Neuronal stem cell (in vitro differentiated cells): ENCODE data around the gene AFAP1.
A peak's percentile ranks its signal among the peaks of the same experiment; 100 is the strongest.

Experiments
- DNase-seq: peaks from one replicate; pipeline ENCODE4 v3.0.0-alpha.2; 2013; ENCODE audit warnings: low spot score
- H2AFZ ChIP-seq: one replicate; pipeline ENCODE4 v1.6.1; 2013; ENCODE audit warnings: mild to moderate bottlenecking, low read length, inconsistent platforms
- H2AK5ac ChIP-seq: 2 replicates; pipeline ENCODE4 v1.6.1; 2013; ENCODE audit warnings: low read depth, mild to moderate bottlenecking, inconsistent platforms, low read length, moderate library complexity, mixed read lengths
- H2BK120ac ChIP-seq: 2 replicates; pipeline ENCODE4 v1.6.1; 2013; ENCODE audit warnings: low read depth, mild to moderate bottlenecking, inconsistent platforms, low read length, moderate library complexity, mixed read lengths
- H2BK12ac ChIP-seq: one replicate; pipeline ENCODE4 v1.6.1; 2013; ENCODE audit warnings: low read length, inconsistent platforms
- H2BK15ac ChIP-seq: 2 replicates; pipeline ENCODE4 v1.6.1; 2013; ENCODE audit warnings: mild to moderate bottlenecking, low read length, inconsistent platforms, mixed read lengths
- H2BK5ac ChIP-seq: one replicate; pipeline ENCODE4 v1.6.1; 2013; ENCODE audit warnings: inconsistent platforms, mild to moderate bottlenecking, low read length, moderate library complexity
- H3K14ac ChIP-seq: one replicate; pipeline ENCODE4 v1.6.1; 2013; ENCODE audit warnings: low read length, inconsistent platforms
- H3K18ac ChIP-seq: 2 replicates; pipeline ENCODE4 v1.6.1; 2013; ENCODE audit warnings: low read length, inconsistent platforms
- H3K23ac ChIP-seq: 2 replicates; pipeline ENCODE4 v1.6.1; 2013; ENCODE audit warnings: low read depth, mild to moderate bottlenecking, mixed read lengths, low read length, inconsistent platforms; ENCODE audit not compliant: poor library complexity
- H3K27ac ChIP-seq: replicated peaks from 3 replicates; pipeline ENCODE4 v1.5.1; 2013; ENCODE audit warnings: low read length, inconsistent platforms
- H3K27me3 ChIP-seq, 3 experiments: 2 replicates each; pipeline ENCODE4 v1.6.1; 2013; ENCODE audit warnings: low read length in 3 of 3, mild to moderate bottlenecking in 2 of 3, inconsistent platforms in 1 of 3, low read depth in 1 of 3, mixed read lengths in 1 of 3, moderate library complexity in 1 of 3; ENCODE audit not compliant: control insufficient read depth in 3 of 3, insufficient read depth in 3 of 3
- H3K36me3 ChIP-seq, 2 donors: replicated peaks in 1 of 2; 2 replicates each; pipeline ENCODE4 v1.6.1; 2013; ENCODE audit warnings: low read length in 2 of 2; ENCODE audit not compliant: control insufficient read depth in 2 of 2, insufficient read depth in 2 of 2
- H3K4ac ChIP-seq: 2 replicates; pipeline ENCODE4 v1.6.1; 2013; ENCODE audit warnings: inconsistent platforms, mild to moderate bottlenecking, low read length, moderate library complexity
- H3K4me1 ChIP-seq, 2 donors: 1 replicate in 1 of 2; 2 replicates in 1 of 2; pipeline ENCODE4 v1.6.1; 2013; ENCODE audit warnings: low read length in 2 of 2, low read depth in 1 of 2; ENCODE audit not compliant: control insufficient read depth in 2 of 2, insufficient read depth in 1 of 2
- H3K4me2 ChIP-seq: one replicate; pipeline ENCODE4 v1.6.1; 2013; ENCODE audit warnings: mild to moderate bottlenecking, low read length, inconsistent platforms; ENCODE audit not compliant: insufficient read depth, poor library complexity, severe bottlenecking
- H3K4me3 ChIP-seq, 2 donors: 2 replicates each; pipeline ENCODE4 v1.5.1; 2013; ENCODE audit warnings: low read length in 2 of 2, mild to moderate bottlenecking in 2 of 2, inconsistent platforms in 1 of 2, moderate library complexity in 1 of 2
- H3K79me1 ChIP-seq: one replicate; pipeline ENCODE4 v1.6.1; 2013; ENCODE audit warnings: low read depth, mild to moderate bottlenecking, inconsistent platforms, low read length, moderate library complexity
- H3K9ac ChIP-seq: one replicate; pipeline ENCODE4 v1.6.1; 2013; ENCODE audit warnings: mild to moderate bottlenecking, low read depth, low read length, inconsistent platforms; ENCODE audit not compliant: poor library complexity
- H3K9me3 ChIP-seq, 2 donors: replicated peaks in 1 of 2; 2 replicates each; pipeline versions ENCODE3 to v1.6.1; 2013; ENCODE audit warnings: low read length in 2 of 2, mild to moderate bottlenecking in 2 of 2, inconsistent platforms in 1 of 2, low read depth in 1 of 2, mixed read lengths in 1 of 2, moderate library complexity in 1 of 2; ENCODE audit not compliant: control insufficient read depth in 2 of 2, insufficient read depth in 1 of 2
- H4K8ac ChIP-seq: one replicate; pipeline ENCODE4 v1.6.1; 2013; ENCODE audit warnings: low read depth, mild to moderate bottlenecking, inconsistent platforms, low read length, moderate library complexity
- H4K91ac ChIP-seq: one replicate; pipeline ENCODE4 v1.6.1; 2013; ENCODE audit warnings: low read length, low read depth, mild to moderate bottlenecking, inconsistent platforms; ENCODE audit not compliant: poor library complexity
- whole genome bisulfite sequencing, 2 donors: extraction: QIAGEN DNeasy Blood & Tissue Kit; methylation state at CpG; one replicate each; pipeline ENCODE4 v1.1.7; 2013; ENCODE audit warnings: missing lambda C conversion rate in 2 of 2, mixed read lengths in 1 of 2; ENCODE audit not compliant: insufficient read length in 2 of 2, insufficient replicate concordance in 1 of 2; ENCODE audit errors: extremely low coverage in 2 of 2; 5-methylcytosine and 5-hydroxymethylcytosine counted together

The AFAP1 gene

GRCh38 chr4:7981738-7982394 is 42.2 kb upstream of the AFAP1 start:
- H2AFZ ChIP-seq = no peak overlapping the region
- H3K9me3 ChIP-seq = no peaks in the 10 kb centered on the region
- H3K27ac ChIP-seq = no peak overlapping the region
- no peak overlapping the region for H3K4me2 ChIP-seq
- no peak overlapping the region for H2BK5ac ChIP-seq
- DNase-seq = no peak
- H3K4ac ChIP-seq = no peak overlapping the region
- H3K27me3 ChIP-seq = peaks cover 0 to 24% (median 2%) of the 10 kb centered on the region in 3 experiments
- no CpG with 5 or more reads among the region's 8 CpGs for WGBS, 2 donors
- H2BK15ac ChIP-seq = no peak overlapping the region
- H4K8ac ChIP-seq = no peak overlapping the region
- H2BK12ac ChIP-seq = no peak overlapping the region
- no peak overlapping the region for H3K4me3 ChIP-seq
- no peaks in the 10 kb centered on the region for H3K79me1 ChIP-seq
- peaks cover 0 to 6% of the 10 kb centered on the region in 2 donors for H3K4me1 ChIP-seq
- no peaks in the 10 kb centered on the region for H3K36me3 ChIP-seq
- H3K9ac ChIP-seq = no peak overlapping the region
- no peak overlapping the region for H4K91ac ChIP-seq
- H3K14ac ChIP-seq = no peak overlapping the region
- peak overlapping the region; percentile 52 for H3K18ac ChIP-seq
- peak overlapping the region; percentile 22 for H2AK5ac ChIP-seq
- H2BK120ac ChIP-seq = no peak overlapping the region
- H3K23ac ChIP-seq = no peak overlapping the region

- Histone ChIP-seq H3K9ac (no peak overlapping the region), H3K9me3 (no peaks in the 10 kb centered on the region), H3K4me1 (no peaks in the 10 kb centered on the region), H3K23ac (no peak overlapping the region), H2AFZ (no peak overlapping the region), H2BK5ac (no peak overlapping the region), H3K4me2 (no peak overlapping the region), H3K27ac (no peak overlapping the region), H3K14ac (no peak overlapping the region), H3K79me1 (no peaks in the 10 kb centered on the region), H3K27me3 (peaks cover 0 to 21% (median 2%) of the 10 kb centered on the region in 3 experiments), H2BK12ac (no peak overlapping the region), H3K4ac (no peak overlapping the region), H4K91ac (no peak overlapping the region), H3K18ac (no peak overlapping the region), H3K36me3 (no peaks in the 10 kb centered on the region), H3K4me3 (no peak overlapping the region), H4K8ac (no peak overlapping the region), H2AK5ac (no peak overlapping the region), H2BK120ac (no peak overlapping the region), H2BK15ac (no peak overlapping the region)
- no peak for DNase-seq
- WGBS, 2 donors = no CpG with 5 or more reads among the region's 2 CpGs
Observed at GRCh38 chr4:7980036-7980435, 40.4 kb upstream of the AFAP1 start.

GRCh38 chr4:7979652-7979968 is 39.9 kb upstream of the AFAP1 start:
- H3K4me2 ChIP-seq = no peak overlapping the region
- H3K9ac ChIP-seq = no peak overlapping the region
- H3K4me1 ChIP-seq = no peaks in the 10 kb centered on the region
- no peak overlapping the region for H3K23ac ChIP-seq
- no peak overlapping the region for H2BK120ac ChIP-seq
- H3K14ac ChIP-seq = no peak overlapping the region
- no peaks in the 10 kb centered on the region for H3K9me3 ChIP-seq
- no peak overlapping the region for H3K4ac ChIP-seq
- no peak overlapping the region for H2AFZ ChIP-seq
- H3K27me3 ChIP-seq = peaks cover 0 to 17% (median 2%) of the 10 kb centered on the region in 3 experiments
- DNase-seq = no peak
- H3K27ac ChIP-seq = no peak overlapping the region
- H3K18ac ChIP-seq = no peak overlapping the region
- H4K8ac ChIP-seq = no peak overlapping the region
- H3K36me3 ChIP-seq = no peaks in the 10 kb centered on the region
- no peak overlapping the region for H2BK5ac ChIP-seq
- no CpG with 5 or more reads among the region's 4 CpGs for WGBS, 2 donors
- H3K79me1 ChIP-seq = no peaks in the 10 kb centered on the region
- H2AK5ac ChIP-seq = no peak overlapping the region
- no peak overlapping the region for H2BK12ac ChIP-seq
- no peak overlapping the region for H4K91ac ChIP-seq
- H3K4me3 ChIP-seq = no peak overlapping the region
- H2BK15ac ChIP-seq = no peak overlapping the region

- no CpG with 5 or more reads among the region's 17 CpGs for WGBS, 2 donors
- Histone ChIP-seq H2BK5ac (no peak overlapping the region), H3K36me3 (no peaks in the 10 kb centered on the region), H4K91ac (no peak overlapping the region), H3K23ac (no peak overlapping the region), H3K18ac (peak overlapping the region; percentile 79), H3K9me3 (no peaks in the 10 kb centered on the region), H2BK12ac (no peak overlapping the region), H3K9ac (no peak overlapping the region), H3K4me2 (no peak overlapping the region), H2AFZ (no peak overlapping the region), H3K79me1 (no peaks in the 10 kb centered on the region), H3K14ac (peak overlapping the region; percentile 27), H4K8ac (no peak overlapping the region), H3K4me3 (no peak overlapping the region), H2BK120ac (no peak overlapping the region), H2BK15ac (no peak overlapping the region), H3K4me1 (no peaks in the 10 kb centered on the region), H2AK5ac (peak overlapping the region; percentile 49), H3K27ac (no peak overlapping the region), H3K27me3 (peaks cover 0 to 17% (median 2%) of the 10 kb centered on the region in 3 experiments), H3K4ac (peak overlapping the region; percentile 4)
- DNase-seq = no peak
Observed at GRCh38 chr4:7978907-7979651, 39.4 kb upstream of the AFAP1 start.
